ENCODE results near the gene LRRK1.

Gene LRRK1

GRCh38 chr15:101114610-101115009 lies 195.5 kb downstream of the LRRK1 start:
- no peak for TF ChIP-seq CTCF (IDR thresholded peaks at IDR 0.05; ENCODE audit: low read depth, low read length)
- H3K4me1 ChIP-seq, result peaks cover 17% of the 10 kb centered on the region
- no peaks in the 10 kb centered on the region for H3K27me3 ChIP-seq
- no peaks in the 10 kb centered on the region for H3K36me3 ChIP-seq
- H3K9me3 ChIP-seq, result no peaks in the 10 kb centered on the region
- no peak overlapping the region for H3K4me3 ChIP-seq (ENCODE audit: low read depth, low read length)
- DNase-seq, result no peak

- no peaks in the 10 kb centered on the region for H3K9me3 ChIP-seq
- no peaks in the 10 kb centered on the region for H3K36me3 ChIP-seq
- H3K4me3 ChIP-seq (ENCODE audit: low read depth, low read length), result no peak overlapping the region
- no peak for DNase-seq
- peaks cover 17% of the 10 kb centered on the region for H3K4me1 ChIP-seq
- no peak for TF ChIP-seq CTCF (IDR thresholded peaks at IDR 0.05; ENCODE audit: low read depth, low read length)
- no peaks in the 10 kb centered on the region for H3K27me3 ChIP-seq
Observed at GRCh38 chr15:101115393-101115785, 196.2 kb downstream of the LRRK1 start.

- H3K27me3 ChIP-seq, result no peaks in the 10 kb centered on the region
- no peaks in the 10 kb centered on the region for H3K36me3 ChIP-seq
- H3K4me3 ChIP-seq (ENCODE audit: low read depth, low read length), result no peak overlapping the region
- DNase-seq, result peak; percentile 47
- peaks cover 17% of the 10 kb centered on the region for H3K4me1 ChIP-seq
- TF ChIP-seq CTCF (IDR thresholded peaks at IDR 0.05; ENCODE audit: low read depth, low read length), result no peak
- no peaks in the 10 kb centered on the region for H3K9me3 ChIP-seq
Observed at GRCh38 chr15:101115786-101116680, 196.9 kb downstream of the LRRK1 start.

GRCh38 chr15:101116681-101116976 lies 197.5 kb downstream of the LRRK1 start:
- no peak for DNase-seq
- peaks cover 17% of the 10 kb centered on the region for H3K4me1 ChIP-seq
- H3K36me3 ChIP-seq, result no peaks in the 10 kb centered on the region
- no peaks in the 10 kb centered on the region for H3K27me3 ChIP-seq
- no peaks in the 10 kb centered on the region for H3K9me3 ChIP-seq
- TF ChIP-seq CTCF (IDR thresholded peaks at IDR 0.05; ENCODE audit: low read depth, low read length), result no peak
- H3K4me3 ChIP-seq (ENCODE audit: low read depth, low read length), result no peak overlapping the region

- Histone ChIP-seq H3K4me3 (ENCODE audit: low read depth, low read length) (no peak overlapping the region), H3K36me3 (no peaks in the 10 kb centered on the region), H3K9me3 (no peaks in the 10 kb centered on the region), H3K27me3 (no peaks in the 10 kb centered on the region), H3K4me1 (peaks cover 25% of the 10 kb centered on the region)
- TF ChIP-seq CTCF (IDR thresholded peaks at IDR 0.05; ENCODE audit: low read depth, low read length), result no peak
- DNase-seq, result no peak
Observed at GRCh38 chr15:101118116-101118515, 199.0 kb downstream of the LRRK1 start.

- Histone ChIP-seq H3K4me1 (peaks cover 22% of the 10 kb centered on the region), H3K4me3 (ENCODE audit: low read depth, low read length) (no peak overlapping the region), H3K27me3 (no peaks in the 10 kb centered on the region), H3K9me3 (no peaks in the 10 kb centered on the region), H3K36me3 (no peaks in the 10 kb centered on the region)
- no peak for DNase-seq
- TF ChIP-seq CTCF (IDR thresholded peaks at IDR 0.05; ENCODE audit: low read depth, low read length), result no peak
Observed at GRCh38 chr15:101118615-101119014, 199.5 kb downstream of the LRRK1 start.
